Suprapubic skin (tissue), 4 donors: ENCODE results near the gene ZNF75A. TPM values are rescaled to one million over a fixed set of nuclear protein-coding genes. Genes with fewer than 3 reads are reported as not detected.

Experiments used
- DNase-seq, 2 donors: peaks; one replicate each; pipeline ENCODE4 v3.0.0-alpha.2; 2019; ENCODE audit warnings: low spot score in 2 of 2
- H3K27ac ChIP-seq: fragments of 200-600 bp; sonication (generic); one replicate; pipeline ENCODE4 v1.5.1; 2019
- H3K27me3 ChIP-seq: fragments of 200-600 bp; sonication (generic); one replicate; pipeline ENCODE4 v1.5.1; 2019
- H3K36me3 ChIP-seq: fragments of 200-600 bp; sonication (generic); one replicate; pipeline ENCODE4 v1.5.1; 2019
- H3K4me1 ChIP-seq: fragments of 200-600 bp; sonication (generic); one replicate; pipeline ENCODE4 v1.5.1; 2019
- H3K4me3 ChIP-seq: fragments of 200-600 bp; sonication (generic); one replicate; pipeline ENCODE4 v1.5.1; 2019; ENCODE audit warnings: mild to moderate bottlenecking
- H3K9me3 ChIP-seq: fragments of 200-600 bp; sonication (generic); one replicate; pipeline ENCODE4 v1.5.1; 2019
- EP300 ChIP-seq: sonication (generic); formaldehyde crosslinking; IDR thresholded peaks from one replicate; pipeline ENCODE4 v1.6.1; 2017; ENCODE audit warnings: antibody characterized with exemption
- POLR2A ChIP-seq, 2 donors: fragments of 450-650 bp; IDR thresholded peaks; one replicate each; pipeline ENCODE4 v1.6.1; 2017; ENCODE audit warnings: antibody characterized with exemption in 2 of 2, mild to moderate bottlenecking in 2 of 2, moderate library complexity in 2 of 2
- POLR2AphosphoS5 ChIP-seq, 3 donors: sonication (generic); formaldehyde crosslinking; IDR thresholded peaks; one replicate each; pipeline ENCODE4 v1.6.1; 2017; ENCODE audit warnings: antibody characterized with exemption in 3 of 3
- WGBS: methylation state at CpG from one replicate; pipeline ENCODE4 v1.1.5; 2018; 5-methylcytosine and 5-hydroxymethylcytosine counted together
- total RNA-seq, 4 donors: library from RNA; depleted of rRNA; stranded (reverse); fragments of >200 nt; gene quantifications; one replicate each; pipeline ENCODE4 v1.1.0, GENCODE V29; 2016
- TF ChIP-seq, protein P1 (sequence below), 2 donors: fragments of 200-600 bp in 1 of 2; fragments of 450-650 bp in 1 of 2; sonication (generic) in 1 of 2; IDR thresholded peaks; one replicate each; pipeline ENCODE4 v1.5.1; 2016 to 2019; ENCODE audit warnings: antibody characterized with exemption in 2 of 2, mild to moderate bottlenecking in 1 of 2, moderate library complexity in 1 of 2

The ZNF75A gene
- total RNA-seq, 4 donors from 2014 or later, result 13.8 to 40.4 (median 19.1) TPM

DNA sequence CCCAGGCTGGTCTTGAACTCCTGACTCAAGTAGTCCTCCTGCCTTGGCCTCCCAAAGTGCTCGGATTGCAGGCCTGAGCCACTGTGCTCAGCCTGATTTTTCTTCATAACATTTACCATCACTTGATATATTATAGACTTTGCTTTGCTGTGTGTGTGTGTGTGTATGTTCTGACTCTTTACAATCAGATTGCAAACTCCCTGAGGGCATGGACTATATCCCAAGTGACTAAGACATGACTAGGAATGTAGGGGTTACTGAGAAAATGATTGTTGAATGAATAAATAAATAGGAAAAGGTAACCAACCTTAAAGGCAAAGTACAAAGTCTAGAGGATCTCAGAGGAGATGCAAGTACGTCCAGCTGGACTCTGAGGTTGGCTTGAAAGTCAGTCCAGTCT is 40.7 kb downstream of the ZNF75A start:
- TF ChIP-seq, protein P1, sequence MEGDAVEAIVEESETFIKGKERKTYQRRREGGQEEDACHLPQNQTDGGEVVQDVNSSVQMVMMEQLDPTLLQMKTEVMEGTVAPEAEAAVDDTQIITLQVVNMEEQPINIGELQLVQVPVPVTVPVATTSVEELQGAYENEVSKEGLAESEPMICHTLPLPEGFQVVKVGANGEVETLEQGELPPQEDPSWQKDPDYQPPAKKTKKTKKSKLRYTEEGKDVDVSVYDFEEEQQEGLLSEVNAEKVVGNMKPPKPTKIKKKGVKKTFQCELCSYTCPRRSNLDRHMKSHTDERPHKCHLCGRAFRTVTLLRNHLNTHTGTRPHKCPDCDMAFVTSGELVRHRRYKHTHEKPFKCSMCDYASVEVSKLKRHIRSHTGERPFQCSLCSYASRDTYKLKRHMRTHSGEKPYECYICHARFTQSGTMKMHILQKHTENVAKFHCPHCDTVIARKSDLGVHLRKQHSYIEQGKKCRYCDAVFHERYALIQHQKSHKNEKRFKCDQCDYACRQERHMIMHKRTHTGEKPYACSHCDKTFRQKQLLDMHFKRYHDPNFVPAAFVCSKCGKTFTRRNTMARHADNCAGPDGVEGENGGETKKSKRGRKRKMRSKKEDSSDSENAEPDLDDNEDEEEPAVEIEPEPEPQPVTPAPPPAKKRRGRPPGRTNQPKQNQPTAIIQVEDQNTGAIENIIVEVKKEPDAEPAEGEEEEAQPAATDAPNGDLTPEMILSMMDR (IDR thresholded peaks at IDR 0.05), result no peak
- TF ChIP-seq POLR2AphosphoS5 (IDR thresholded peaks at IDR 0.05), result no peak
- no peak for TF ChIP-seq EP300
- no peak for TF ChIP-seq POLR2A (IDR thresholded peaks at IDR 0.05)
- Histone ChIP-seq H3K27me3 (no peaks in the 10 kb centered on the region), H3K27ac (no peak overlapping the region), H3K4me3 (no peak overlapping the region), H3K36me3 (no peaks in the 10 kb centered on the region), H3K9me3 (no peaks in the 10 kb centered on the region), H3K4me1 (no peaks in the 10 kb centered on the region)
- WGBS, result 74% methylated on average over 2 of the region's 2 CpGs
- no peak for DNase-seq

DNA sequence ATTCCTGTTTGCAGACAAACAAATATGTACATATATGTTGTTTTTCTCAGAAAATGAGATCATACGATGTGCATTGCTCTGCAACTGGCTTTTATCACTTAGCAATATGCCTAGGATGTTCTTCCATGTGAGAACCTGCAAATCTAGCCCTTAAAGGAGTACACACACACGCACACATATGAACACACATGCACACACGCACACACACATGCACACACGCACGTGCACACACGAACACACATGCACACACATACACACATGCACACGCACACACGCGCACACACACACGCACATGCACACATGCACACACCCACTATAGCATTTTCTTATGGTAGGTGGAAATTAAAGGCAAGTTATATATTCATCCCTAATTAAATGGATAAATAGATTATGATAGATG is 42.3 kb downstream of the ZNF75A start:
- no peak for DNase-seq
- Histone ChIP-seq H3K9me3 (no peaks in the 10 kb centered on the region), H3K4me1 (no peaks in the 10 kb centered on the region), H3K27ac (no peak overlapping the region), H3K27me3 (no peaks in the 10 kb centered on the region), H3K4me3 (no peak overlapping the region), H3K36me3 (no peaks in the 10 kb centered on the region)
- 46% methylated on average over 10 of the region's 10 CpGs for WGBS
- TF ChIP-seq POLR2A (IDR thresholded peaks at IDR 0.05) (no peak), EP300 (no peak)
- TF ChIP-seq, protein P1 (IDR thresholded peaks at IDR 0.05), result no peak

DNA sequence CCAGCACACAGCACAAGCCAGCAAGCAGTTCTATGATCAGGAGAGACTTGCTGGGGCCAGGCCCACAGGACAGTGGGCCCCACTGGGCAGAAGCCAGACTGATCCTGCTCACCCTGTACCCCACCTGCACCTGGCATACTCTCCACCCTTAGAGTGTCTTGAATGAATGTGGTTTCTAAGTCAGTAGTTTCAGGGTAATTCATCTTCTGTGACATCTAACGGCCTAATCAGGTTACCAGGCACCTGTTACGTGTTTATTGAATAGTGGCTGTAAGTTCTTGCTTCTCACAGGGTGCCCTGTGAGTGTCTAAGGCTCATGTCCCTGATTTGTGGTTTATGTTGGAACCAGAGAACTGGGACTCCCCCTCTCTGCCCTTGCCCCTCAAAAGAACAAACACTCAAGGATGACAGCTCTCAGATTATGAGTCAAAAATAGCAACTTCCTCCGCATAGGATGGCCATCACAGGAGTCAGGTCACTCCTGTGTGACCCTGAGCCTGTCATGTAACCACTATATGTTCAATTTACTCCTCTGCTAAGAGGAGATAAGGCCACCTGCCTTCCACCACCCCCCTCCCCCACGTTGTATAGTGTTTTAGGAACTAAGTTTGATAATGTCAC is 43.4 kb downstream of the ZNF75A start:
- no peaks in the 10 kb centered on the region for H3K27me3 ChIP-seq
- no peak overlapping the region for H3K4me3 ChIP-seq
- no peaks in the 10 kb centered on the region for H3K9me3 ChIP-seq
- H3K36me3 ChIP-seq, result no peaks in the 10 kb centered on the region
- DNase-seq, result no peak
- no peaks in the 10 kb centered on the region for H3K4me1 ChIP-seq
- no peak overlapping the region for H3K27ac ChIP-seq
- 67% methylated on average over 4 of the region's 4 CpGs for WGBS
- no peak for TF ChIP-seq POLR2AphosphoS5 (IDR thresholded peaks at IDR 0.05)
- TF ChIP-seq EP300, result no peak
- TF ChIP-seq POLR2A (IDR thresholded peaks at IDR 0.05), result no peak
- TF ChIP-seq, protein P1 (IDR thresholded peaks at IDR 0.05), result no peak

DNA sequence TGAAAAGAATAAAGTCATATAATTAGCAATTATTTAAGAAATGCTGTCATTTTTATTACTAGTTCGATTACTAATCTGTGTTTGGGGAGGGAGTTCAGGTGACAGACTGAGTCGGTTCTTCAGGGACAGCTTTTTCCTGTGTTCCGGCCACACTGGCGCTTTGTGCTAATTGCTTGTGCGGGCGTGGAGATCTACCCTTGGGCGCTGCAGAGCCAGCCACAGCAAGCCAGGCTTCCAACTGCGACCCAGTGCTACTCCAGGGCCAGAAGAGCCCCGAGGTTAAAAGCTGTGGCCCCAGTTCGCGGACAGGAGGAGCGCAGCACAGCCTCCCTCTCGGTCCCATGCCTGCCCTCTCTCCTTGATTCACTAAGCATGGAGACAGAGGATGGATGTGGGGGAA is 43.9 kb downstream of the ZNF75A start:
- no peak for DNase-seq
- no peak overlapping the region for H3K4me3 ChIP-seq
- no peak overlapping the region for H3K27ac ChIP-seq
- H3K4me1 ChIP-seq, result no peaks in the 10 kb centered on the region
- WGBS, result 71% methylated on average over 13 of the region's 13 CpGs
- no peaks in the 10 kb centered on the region for H3K9me3 ChIP-seq
- no peak for TF ChIP-seq EP300
- no peak for TF ChIP-seq POLR2A (IDR thresholded peaks at IDR 0.05)
- TF ChIP-seq POLR2AphosphoS5 (IDR thresholded peaks at IDR 0.05), result no peak
- TF ChIP-seq, protein P1 (IDR thresholded peaks at IDR 0.05), result no peak
- H3K27me3 ChIP-seq, result no peaks in the 10 kb centered on the region
- no peaks in the 10 kb centered on the region for H3K36me3 ChIP-seq

DNA sequence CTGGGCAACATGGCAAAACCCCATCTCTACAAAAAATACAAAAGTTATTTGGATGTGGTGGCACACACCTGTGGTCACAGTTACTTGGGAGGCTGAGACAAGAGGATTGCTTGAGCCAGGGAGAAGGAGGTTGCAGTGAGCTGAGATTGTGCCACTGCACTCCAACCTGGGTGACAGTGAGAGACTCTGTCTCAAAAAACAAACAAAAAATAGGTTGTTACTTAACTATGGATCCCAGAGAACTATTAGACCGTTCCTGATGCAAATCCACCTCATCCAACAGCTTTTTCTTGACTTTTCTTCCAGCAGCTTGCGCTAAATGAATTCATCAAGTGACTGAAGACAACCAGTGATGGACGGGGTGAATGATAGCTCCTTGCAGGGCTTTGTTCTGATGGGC is 50.3 kb downstream of the ZNF75A start, which contains the start of gene OR2C1:
OR2C1 (plus strand) TSS at position 301 of the 400 bp plus-strand sequence; CDS start at position 353, 52 bp downstream.
- no peaks in the 10 kb centered on the region for H3K9me3 ChIP-seq
- H3K4me3 ChIP-seq, result no peak within 1 kb of the TSS
- no peak within 1 kb of the TSS for H3K27ac ChIP-seq
- WGBS, result 77% methylated on average over 3 of the region's 3 CpGs
- TF ChIP-seq POLR2A (IDR thresholded peaks at IDR 0.05) (no peak), EP300 (no peak), POLR2AphosphoS5 (IDR thresholded peaks at IDR 0.05) (no peak)
- TF ChIP-seq, protein P1 (IDR thresholded peaks at IDR 0.05), result no peak
- no peak for DNase-seq
- H3K4me1 ChIP-seq, result no peaks in the 10 kb centered on the region
- H3K27me3 ChIP-seq, result no peaks in the 10 kb centered on the region
- no peaks in the 10 kb centered on the region for H3K36me3 ChIP-seq
